Loucy (cell line): ENCODE data around the gene BAIAP2L1.

Experiments
- H2AFZ ChIP-seq: fragments of 200-600 bp; sonication (generic); 2 replicates; pipeline ENCODE4 v1.6.0; 2016; ENCODE audit warnings: antibody characterized with exemption, mild to moderate bottlenecking, low read length, moderate library complexity
- H3F3A ChIP-seq: fragments of 200-600 bp; 2 replicates; pipeline ENCODE4 v1.6.0; 2016; ENCODE audit warnings: antibody characterized with exemption, low read depth, mild to moderate bottlenecking
- H3K27me3 ChIP-seq: fragments of 200-600 bp; sonication (generic); 2 replicates; pipeline ENCODE4 v1.6.1; 2014; ENCODE audit warnings: low read length, mild to moderate bottlenecking; ENCODE audit not compliant: insufficient read depth, poor library complexity, severe bottlenecking
- H3K36me3 ChIP-seq: fragments of 200-600 bp; sonication (generic); 2 replicates; pipeline ENCODE4 v1.6.1; 2016; ENCODE audit warnings: low read length; ENCODE audit not compliant: insufficient read depth
- H3K4me1 ChIP-seq: fragments of 200-600 bp; sonication (generic); 2 replicates; pipeline ENCODE4 v1.5.1; 2014; ENCODE audit warnings: low read length, mild to moderate bottlenecking; ENCODE audit not compliant: insufficient read depth, poor library complexity, severe bottlenecking
- H3K4me2 ChIP-seq: fragments of 200-600 bp; sonication (generic); 2 replicates; pipeline ENCODE4 v1.6.0; 2014; ENCODE audit warnings: antibody characterized with exemption, low read length, low read depth, mild to moderate bottlenecking; ENCODE audit not compliant: poor library complexity, severe bottlenecking
- H3K4me3 ChIP-seq: fragments of 200-600 bp; sonication (generic); 2 replicates; pipeline ENCODE4 v1.5.1; 2014; ENCODE audit warnings: low read length, mild to moderate bottlenecking, mixed read lengths; ENCODE audit not compliant: poor library complexity, severe bottlenecking
- H3K79me2 ChIP-seq: fragments of 200-600 bp; sonication (generic); 2 replicates; pipeline ENCODE4 v1.6.1; 2014; ENCODE audit warnings: low read length; ENCODE audit not compliant: insufficient read depth
- H3K9ac ChIP-seq: fragments of 200-600 bp; sonication (generic); 2 replicates; pipeline ENCODE4 v1.6.0; 2014; ENCODE audit warnings: mild to moderate bottlenecking, low read depth, low read length, moderate library complexity; ENCODE audit not compliant: poor library complexity, severe bottlenecking
- H3K9me2 ChIP-seq: fragments of 200-600 bp; sonication (generic); replicated peaks from 2 replicates; pipeline ENCODE4 v1.6.1; 2016; ENCODE audit warnings: low read depth, low read length, mixed read lengths
- H3K9me3 ChIP-seq: fragments of 200-600 bp; sonication (generic); 2 replicates; pipeline ENCODE4 v1.6.1; 2014; ENCODE audit warnings: mild to moderate bottlenecking, antibody characterized with exemption, low read length, low read depth; ENCODE audit not compliant: insufficient read depth
- H4K20me1 ChIP-seq: fragments of 200-600 bp; sonication (generic); 2 replicates; pipeline ENCODE4 v1.6.0; 2014; ENCODE audit warnings: antibody characterized with exemption, low read length, mild to moderate bottlenecking; ENCODE audit not compliant: insufficient read depth, poor library complexity, severe bottlenecking
- EZH2phosphoT487 ChIP-seq: fragments of 200-600 bp; IDR thresholded peaks from 2 replicates; pipeline ENCODE4 v1.6.1; 2018; ENCODE audit warnings: antibody characterized with exemption, mild to moderate bottlenecking, moderate library complexity, borderline replicate concordance
- TF ChIP-seq, protein P1 (sequence below): fragments of 200-600 bp; sonication (generic); conservative IDR thresholded peaks from 2 replicates; pipeline ENCODE4 v1.5.1; 2014; ENCODE audit warnings: mild to moderate bottlenecking, antibody characterized with exemption, low read length

BAIAP2L1 gene

DNA sequence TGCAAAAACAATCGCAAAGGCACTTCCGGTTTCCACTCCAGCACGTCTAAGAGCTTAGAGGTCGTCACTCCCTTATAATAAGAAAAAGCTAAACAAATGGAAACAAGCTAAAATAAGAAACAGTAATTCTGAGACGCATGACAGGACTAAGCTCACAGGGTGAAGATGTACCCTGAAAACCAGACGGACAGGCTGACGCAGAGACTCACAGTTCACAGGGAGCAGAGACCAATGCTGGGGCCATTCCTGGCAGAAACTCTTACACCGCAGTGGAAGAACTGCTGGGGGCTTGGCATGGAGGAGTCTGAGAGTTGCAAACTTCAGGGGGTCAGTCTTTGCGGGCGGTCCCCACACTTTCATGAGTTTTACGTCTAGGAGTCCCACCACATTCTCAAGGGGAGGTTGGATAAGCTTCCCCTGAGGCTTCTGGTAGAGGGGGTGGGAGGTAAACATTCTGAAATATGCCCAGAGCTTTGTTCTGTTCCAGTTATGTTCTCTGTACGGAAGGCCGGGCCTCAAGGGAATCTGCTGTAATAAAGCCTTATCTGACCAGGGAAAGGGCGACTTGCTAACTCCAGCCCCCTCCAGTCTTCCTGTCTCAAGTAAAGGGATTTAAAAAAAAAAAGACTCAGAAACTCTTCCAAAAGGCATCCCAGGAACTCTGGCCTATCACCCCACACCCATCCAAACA, 71.6 kb downstream of the BAIAP2L1 start:
- H2AFZ ChIP-seq: no peak overlapping the region
- H3K9me2 ChIP-seq: no peaks in the 10 kb centered on the region
- H3K9ac ChIP-seq: no peak overlapping the region
- no peak for TF ChIP-seq EZH2phosphoT487
- no peaks in the 10 kb centered on the region for H3K9me3 ChIP-seq
- no peaks in the 10 kb centered on the region for H3F3A ChIP-seq
- H3K4me1 ChIP-seq: no peaks in the 10 kb centered on the region
- no peaks in the 10 kb centered on the region for H3K27me3 ChIP-seq
- no peak overlapping the region for H3K4me3 ChIP-seq
- no peaks in the 10 kb centered on the region for H3K79me2 ChIP-seq
- H3K4me2 ChIP-seq: no peak overlapping the region
- H4K20me1 ChIP-seq: no peaks in the 10 kb centered on the region
- no peaks in the 10 kb centered on the region for H3K36me3 ChIP-seq

DNA sequence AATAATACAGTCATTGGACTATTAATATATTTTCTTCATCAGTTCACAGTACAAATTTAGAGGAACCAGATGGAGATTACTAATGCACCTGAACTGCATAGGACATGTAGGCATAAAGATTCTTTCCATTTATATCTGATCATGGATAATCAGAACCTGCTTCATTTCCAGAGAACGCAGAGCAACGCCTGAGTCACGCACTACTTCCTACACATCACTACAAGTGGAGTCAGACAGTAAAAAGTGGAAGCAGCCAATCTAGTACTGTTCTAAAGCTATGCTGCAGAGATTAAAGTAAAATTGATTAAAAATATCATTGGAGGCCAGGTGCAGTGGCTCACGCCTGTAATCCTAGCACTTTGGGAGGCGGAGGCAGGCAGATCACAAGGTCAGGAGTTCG, 76.1 kb downstream of the BAIAP2L1 start:
- H4K20me1 ChIP-seq: no peaks in the 10 kb centered on the region
- H3F3A ChIP-seq: no peaks in the 10 kb centered on the region

DNA sequence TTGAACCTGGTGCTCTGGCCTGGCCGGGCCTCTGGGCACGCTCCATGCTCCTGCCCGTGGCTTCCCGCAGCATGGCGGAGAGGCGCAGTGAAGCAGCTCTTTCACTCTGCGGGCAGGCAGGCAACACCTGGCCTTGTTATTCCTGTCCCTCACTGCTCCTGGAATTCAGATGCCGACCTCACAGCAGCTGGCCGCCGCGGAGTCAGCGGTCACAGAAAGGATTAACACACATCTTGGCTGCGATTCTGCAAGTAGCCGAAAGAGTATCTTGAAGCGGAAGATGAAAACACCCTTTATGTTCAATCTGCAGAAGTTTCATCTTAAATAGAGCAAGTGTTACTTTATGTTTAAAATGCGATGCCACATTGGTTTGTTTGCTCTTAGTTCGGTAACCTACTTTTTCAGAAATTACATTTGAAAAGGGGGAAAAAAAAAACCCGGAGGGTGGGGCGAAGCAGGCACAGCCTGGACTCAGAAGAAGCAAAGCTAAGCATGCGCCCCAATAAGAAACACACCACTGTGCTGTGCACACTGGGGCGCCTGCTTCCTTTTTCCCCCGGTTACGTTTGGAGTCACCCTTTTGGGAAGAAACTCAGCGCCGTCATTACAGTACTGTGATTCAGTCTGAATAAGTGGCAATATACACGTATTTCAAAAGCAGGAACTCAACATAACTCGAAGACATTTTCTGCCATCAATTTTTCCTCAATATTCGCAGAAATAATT, 77.1 kb downstream of the BAIAP2L1 start:
- Histone ChIP-seq H3K4me3 (no peak overlapping the region), H3K9me2 (no peaks in the 10 kb centered on the region), H3K36me3 (no peaks in the 10 kb centered on the region), H3K27me3 (no peaks in the 10 kb centered on the region), H3K9ac (no peak overlapping the region), H2AFZ (no peak overlapping the region), H3K4me1 (no peaks in the 10 kb centered on the region), H3K79me2 (no peaks in the 10 kb centered on the region), H3K4me2 (no peak overlapping the region), H3F3A (no peaks in the 10 kb centered on the region), H3K9me3 (no peaks in the 10 kb centered on the region), H4K20me1 (no peaks in the 10 kb centered on the region)
- TF ChIP-seq, protein P1, sequence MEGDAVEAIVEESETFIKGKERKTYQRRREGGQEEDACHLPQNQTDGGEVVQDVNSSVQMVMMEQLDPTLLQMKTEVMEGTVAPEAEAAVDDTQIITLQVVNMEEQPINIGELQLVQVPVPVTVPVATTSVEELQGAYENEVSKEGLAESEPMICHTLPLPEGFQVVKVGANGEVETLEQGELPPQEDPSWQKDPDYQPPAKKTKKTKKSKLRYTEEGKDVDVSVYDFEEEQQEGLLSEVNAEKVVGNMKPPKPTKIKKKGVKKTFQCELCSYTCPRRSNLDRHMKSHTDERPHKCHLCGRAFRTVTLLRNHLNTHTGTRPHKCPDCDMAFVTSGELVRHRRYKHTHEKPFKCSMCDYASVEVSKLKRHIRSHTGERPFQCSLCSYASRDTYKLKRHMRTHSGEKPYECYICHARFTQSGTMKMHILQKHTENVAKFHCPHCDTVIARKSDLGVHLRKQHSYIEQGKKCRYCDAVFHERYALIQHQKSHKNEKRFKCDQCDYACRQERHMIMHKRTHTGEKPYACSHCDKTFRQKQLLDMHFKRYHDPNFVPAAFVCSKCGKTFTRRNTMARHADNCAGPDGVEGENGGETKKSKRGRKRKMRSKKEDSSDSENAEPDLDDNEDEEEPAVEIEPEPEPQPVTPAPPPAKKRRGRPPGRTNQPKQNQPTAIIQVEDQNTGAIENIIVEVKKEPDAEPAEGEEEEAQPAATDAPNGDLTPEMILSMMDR: no peak

More for the DNA sequence above, 76.1 kb downstream of the BAIAP2L1 start:
- H3K4me3 ChIP-seq: no peak overlapping the region
- H3K9me3 ChIP-seq: no peaks in the 10 kb centered on the region
- no peak overlapping the region for H2AFZ ChIP-seq
- no peaks in the 10 kb centered on the region for H3K36me3 ChIP-seq
- H3K79me2 ChIP-seq: no peaks in the 10 kb centered on the region
- no peaks in the 10 kb centered on the region for H3K27me3 ChIP-seq
- no peak overlapping the region for H3K4me2 ChIP-seq
- TF ChIP-seq, protein P1: no peak
- no peak for TF ChIP-seq EZH2phosphoT487
- H3K9ac ChIP-seq: no peak overlapping the region
- no peaks in the 10 kb centered on the region for H3K9me2 ChIP-seq
- no peaks in the 10 kb centered on the region for H3K4me1 ChIP-seq
